ENCODE data around the gene POLR3GL. TPM values are rescaled to one million over a fixed set of nuclear protein-coding genes. Genes with fewer than 3 reads are reported as not detected.

POLR3GL gene
- total RNA-seq, 2 experiments from 2014 or later = 19.8 to 27.3 TPM

DNA sequence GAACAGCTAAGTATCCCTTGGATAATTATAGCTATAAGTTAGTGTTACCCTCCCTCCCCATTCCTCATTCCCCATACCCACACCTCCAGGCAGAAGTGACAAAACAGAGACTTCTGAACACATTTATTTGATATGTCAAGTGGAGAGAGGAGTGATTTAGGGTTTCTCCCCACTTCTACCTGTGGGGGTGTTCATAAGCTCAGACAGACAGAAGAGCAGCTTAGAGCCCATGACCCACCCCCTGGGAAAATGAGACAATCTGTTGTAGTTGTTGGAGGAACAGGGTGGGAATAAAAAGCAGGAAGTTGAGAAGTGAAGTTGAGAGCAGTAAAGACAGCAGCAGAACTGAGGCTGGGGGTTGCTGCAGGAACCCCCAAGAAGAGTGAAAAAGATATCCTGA lies 5.2 kb upstream of the POLR3GL start:
- no peak overlapping the region for H3K27ac ChIP-seq (ENCODE audit: low read depth, low read length, poor library complexity, severe bottlenecking)
- H3K4me3 ChIP-seq (ENCODE audit: low read depth, low read length, poor library complexity, severe bottlenecking) = no peak overlapping the region
- intact Hi-C loops (cut with micrococcal nuclease; ENCODE audit: unreplicated experiment) = loop anchor here (2.0 kb wide), 1 partner anchor 101 kb away; the partner anchor contains the start of gene PIAS3

DNA sequence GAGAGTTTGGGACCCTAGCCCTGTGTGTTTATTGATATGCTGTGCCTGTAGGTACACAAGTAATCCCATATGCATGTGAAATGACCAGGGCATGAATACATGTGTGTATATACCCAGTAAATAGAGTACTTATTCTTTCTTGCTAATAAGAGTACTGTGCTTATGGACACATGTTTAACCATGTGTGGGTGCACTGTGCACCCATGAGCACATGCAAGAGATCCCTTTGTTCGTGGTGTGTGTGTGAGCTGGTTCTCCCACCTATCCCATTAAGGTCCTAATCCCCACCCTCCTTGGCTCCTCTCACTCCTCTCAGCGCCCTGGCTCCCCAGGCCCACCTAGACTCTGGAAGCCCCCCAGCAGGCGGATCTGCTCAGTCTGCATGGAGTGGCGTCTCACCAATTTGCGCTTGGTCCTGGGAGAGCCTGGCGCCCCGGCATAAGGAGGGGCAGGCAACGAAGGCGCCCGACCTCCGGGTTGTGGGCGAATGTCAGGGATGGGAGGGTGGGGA lies 4.5 kb upstream of the POLR3GL start:
- no peak for DNase-seq (ENCODE audit: low spot score)
- H3K4me3 ChIP-seq (ENCODE audit: low read depth, low read length, poor library complexity, severe bottlenecking) = no peak overlapping the region
- CTCF ChIA-PET (ENCODE audit: unreplicated experiment) = no interaction called here

More for the DNA sequence above, 5.2 kb upstream of the POLR3GL start:
- TF ChIP-seq EZH2phosphoT487 (IDR thresholded peaks at IDR 0.05; ENCODE audit: borderline replicate concordance, low read depth, low read length) = no peak
- TF ChIP-seq, protein P1, sequence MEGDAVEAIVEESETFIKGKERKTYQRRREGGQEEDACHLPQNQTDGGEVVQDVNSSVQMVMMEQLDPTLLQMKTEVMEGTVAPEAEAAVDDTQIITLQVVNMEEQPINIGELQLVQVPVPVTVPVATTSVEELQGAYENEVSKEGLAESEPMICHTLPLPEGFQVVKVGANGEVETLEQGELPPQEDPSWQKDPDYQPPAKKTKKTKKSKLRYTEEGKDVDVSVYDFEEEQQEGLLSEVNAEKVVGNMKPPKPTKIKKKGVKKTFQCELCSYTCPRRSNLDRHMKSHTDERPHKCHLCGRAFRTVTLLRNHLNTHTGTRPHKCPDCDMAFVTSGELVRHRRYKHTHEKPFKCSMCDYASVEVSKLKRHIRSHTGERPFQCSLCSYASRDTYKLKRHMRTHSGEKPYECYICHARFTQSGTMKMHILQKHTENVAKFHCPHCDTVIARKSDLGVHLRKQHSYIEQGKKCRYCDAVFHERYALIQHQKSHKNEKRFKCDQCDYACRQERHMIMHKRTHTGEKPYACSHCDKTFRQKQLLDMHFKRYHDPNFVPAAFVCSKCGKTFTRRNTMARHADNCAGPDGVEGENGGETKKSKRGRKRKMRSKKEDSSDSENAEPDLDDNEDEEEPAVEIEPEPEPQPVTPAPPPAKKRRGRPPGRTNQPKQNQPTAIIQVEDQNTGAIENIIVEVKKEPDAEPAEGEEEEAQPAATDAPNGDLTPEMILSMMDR (conservative IDR thresholded peaks at IDR 0.05; ENCODE audit: low read length) = no peak
- no peak for DNase-seq (ENCODE audit: low spot score)
- CTCF ChIA-PET (ENCODE audit: unreplicated experiment) = no interaction called here
- BruUV-seq (replicated peaks) = no TSS peak
- H3K79me2 ChIP-seq (ENCODE audit: insufficient read depth, low read depth, low read length) = peaks cover 29% of the 10 kb centered on the region; the same call in 1 of the 2 replicates
- H3K4me1 ChIP-seq (ENCODE audit: insufficient read depth, low read length, poor library complexity, severe bottlenecking) = peaks cover 78% of the 10 kb centered on the region
- peaks cover 3% of the 10 kb centered on the region; the same call in 1 of the 2 replicates for H4K20me1 ChIP-seq (ENCODE audit: insufficient read depth, low read length)
- no peaks in the 10 kb centered on the region for H3K9me3 ChIP-seq (ENCODE audit: low read length)
- no peaks in the 10 kb centered on the region for H3K9me2 ChIP-seq (ENCODE audit: insufficient read depth, low read length)
- no peak overlapping the region for H2AFZ ChIP-seq (ENCODE audit: low read length)
- POLR2A ChIA-PET = interaction anchor here (1.9 to 2.5 kb wide), 2 partner anchors 32 to 100 kb away, joined by 9 to 20 read pairs; partner anchors contain the start of genes PIAS3 and RBM8A
- H3K36me3 ChIP-seq (ENCODE audit: insufficient read depth, low read length) = peaks cover 5% of the 10 kb centered on the region; the same call in 1 of the 2 replicates
- H3K4me2 ChIP-seq (ENCODE audit: low read length) = 0 out of 2 replicates have a peak overlapping the region, but pooled peaks have one; percentile 94

More for the DNA sequence above, 4.5 kb upstream of the POLR3GL start:
- no peaks in the 10 kb centered on the region for H3K36me3 ChIP-seq (ENCODE audit: insufficient read depth, low read length)
- H4K20me1 ChIP-seq (ENCODE audit: insufficient read depth, low read length) = peaks cover 3% of the 10 kb centered on the region; the same call in 1 of the 2 replicates
- BruUV-seq (replicated peaks) = no TSS peak
- POLR2A ChIA-PET = interaction anchor here (0.5 kb wide), 1 partner anchor 36 kb away, joined by 3 read pairs; the partner anchor contains the start of gene TXNIP
- intact Hi-C loops (cut with micrococcal nuclease; ENCODE audit: unreplicated experiment) = loop anchor here (2.0 kb wide), 1 partner anchor 101 kb away; the partner anchor contains the start of gene PIAS3
- H3K4me2 ChIP-seq (ENCODE audit: low read length) = 0 out of 2 replicates have a peak overlapping the region, but pooled peaks have one; percentile 94
- TF ChIP-seq, protein P1 (conservative IDR thresholded peaks at IDR 0.05; ENCODE audit: low read length) = no peak
- no peak for TF ChIP-seq EZH2phosphoT487 (IDR thresholded peaks at IDR 0.05; ENCODE audit: borderline replicate concordance, low read depth, low read length)
- peaks cover 78% of the 10 kb centered on the region for H3K4me1 ChIP-seq (ENCODE audit: insufficient read depth, low read length, poor library complexity, severe bottlenecking)
- H3K9me3 ChIP-seq (ENCODE audit: low read length) = no peaks in the 10 kb centered on the region
- H3K9me2 ChIP-seq (ENCODE audit: insufficient read depth, low read length) = no peaks in the 10 kb centered on the region
- no peak overlapping the region for H2AFZ ChIP-seq (ENCODE audit: low read length)
- no peak overlapping the region for H3K27ac ChIP-seq (ENCODE audit: low read depth, low read length, poor library complexity, severe bottlenecking)
- H3K79me2 ChIP-seq (ENCODE audit: insufficient read depth, low read depth, low read length) = peaks cover 27% of the 10 kb centered on the region; the same call in 1 of the 2 replicates
